HepG2 (cell line): ENCODE measurements around the gene PPFIA2. TPM values are rescaled to one million over a fixed set of nuclear protein-coding genes. Genes with fewer than 3 reads are reported as not detected.

ENCODE experiments used
- ATAC-seq: fragments of 200-7000 bp; cut with Tn5 transposase; 3 replicates; pipeline ENCODE4 v1.9.1; 2020; ENCODE audit warnings: mild to moderate bottlenecking, moderate library complexity
- BruUV-seq: library from RNA; stranded (reverse); fragments of 400-500 nt; replicated peaks from 2 replicates; lab custom pipeline; 2021; lab: Mats Ljungman, UMichigan
- CTCF ChIA-PET: fragments of 300-600 bp; formaldehyde crosslinking; extraction: SDS; loops from one replicate; lab custom pipeline; 2021; ENCODE audit warnings: low total read pairs, inconsistent platforms, low intra/inter-chr PET ratio; lab: Yijun Ruan, JAX
- POLR2A ChIA-PET: fragments of 350-600 bp; sonication (Branson Sonifier 250); formaldehyde crosslinking; loops from one replicate; lab custom pipeline; 2020; ENCODE audit warnings: antibody characterized with exemption, inconsistent platforms; lab: Yijun Ruan, JAX
- DNase-seq: peaks from one replicate; pipeline ENCODE4 v3.0.0-alpha.2; 2015; ENCODE audit warnings: low spot score
- FAIRE-seq: peaks from 3 replicates; lab custom pipeline; 2011; peaks lifted over from hg19 to GRCh38; lab: Jason Lieb, UNC
- H2AFZ ChIP-seq: one replicate; pipeline ENCODE4 v1.6.1; 2011; ENCODE audit warnings: low read length, inconsistent platforms
- H3K27ac ChIP-seq: fragments of 300-600 bp; 3 replicates; pipeline ENCODE4 v1.8.0; 2011; ENCODE audit warnings: mixed run types, mild to moderate bottlenecking, mixed read lengths, low read length, inconsistent platforms; ENCODE audit not compliant: insufficient read depth; ENCODE audit errors: extremely low read length
- H3K27me3 ChIP-seq, 2 experiments: fragments of 200-600 bp in 1 of 2; 2 replicates in 1 of 2; 3 replicates in 1 of 2; pipeline versions ENCODE4 v1.6.0 to v1.8.0; 2011; ENCODE audit warnings: low read length in 2 of 2, mild to moderate bottlenecking in 2 of 2, moderate library complexity in 2 of 2, inconsistent platforms in 1 of 2; ENCODE audit not compliant: insufficient read depth in 2 of 2, control insufficient read depth in 1 of 2
- H3K36me3 ChIP-seq, 2 experiments: fragments of 200-600 bp in 1 of 2; replicated peaks in 1 of 2; 2 replicates in 1 of 2; 3 replicates in 1 of 2; pipeline versions ENCODE4 v1.5.1 to v1.8.0; 2011; ENCODE audit warnings: low read length in 2 of 2, inconsistent platforms in 1 of 2; ENCODE audit not compliant: insufficient read depth in 2 of 2, control insufficient read depth in 1 of 2
- H3K4me1 ChIP-seq: 2 replicates; pipeline ENCODE4 v1.5.1; 2012; ENCODE audit warnings: low read length, inconsistent platforms; ENCODE audit not compliant: insufficient read depth
- H3K4me2 ChIP-seq: 2 replicates; pipeline ENCODE4 v1.6.0; 2011; ENCODE audit warnings: low read depth, low read length, inconsistent platforms
- H3K4me3 ChIP-seq, 3 experiments: fragments of 200-600 bp in 1 of 3; sonication (generic), shearing (Covaris generic) in 1 of 3; replicated peaks in 1 of 3; 2 replicates each; pipeline ENCODE4 v1.5.1; 2011 to 2016; ENCODE audit warnings: low read length in 3 of 3, inconsistent platforms in 2 of 3, low read depth in 2 of 3, mild to moderate bottlenecking in 2 of 3, control low read depth in 1 of 3, mixed read lengths in 1 of 3; ENCODE audit not compliant: insufficient read depth in 1 of 3
- H3K79me2 ChIP-seq: one replicate; pipeline ENCODE4 v1.6.1; 2011; ENCODE audit warnings: low read length, inconsistent platforms; ENCODE audit not compliant: insufficient read depth
- H3K9ac ChIP-seq: 2 replicates; pipeline ENCODE4 v1.6.0; 2011; ENCODE audit warnings: mild to moderate bottlenecking, low read depth, low read length, inconsistent platforms; ENCODE audit not compliant: insufficient read depth
- H3K9me3 ChIP-seq: 2 replicates; pipeline ENCODE4 v1.5.1; 2012; ENCODE audit warnings: mild to moderate bottlenecking, low read length
- H4K20me1 ChIP-seq: 2 replicates; pipeline ENCODE4 v1.6.0; 2011; ENCODE audit warnings: inconsistent platforms, mild to moderate bottlenecking, low read length, moderate library complexity; ENCODE audit not compliant: insufficient read depth
- ATF7 ChIP-seq, 2 experiments: fragments of 450-650 bp in 1 of 2; sonication (generic) in 1 of 2; formaldehyde crosslinking in 1 of 2; IDR thresholded peaks; 2 replicates each; pipeline versions ENCODE4 v1.4.0 to v1.6.1; 2016 to 2020; ENCODE audit warnings: antibody characterized with exemption in 1 of 2, mild to moderate bottlenecking in 1 of 2, missing genetic modification reagents in 1 of 2
- KAT2B ChIP-seq: fragments of 150-350 bp; IDR thresholded peaks from 2 replicates; pipeline ENCODE4 v1.6.1; 2014; ENCODE audit warnings: low read depth, low read length, borderline replicate concordance
- TAF1 ChIP-seq: sonication (generic); formaldehyde crosslinking; IDR thresholded peaks from 2 replicates; pipeline ENCODE4 v1.4.0; 2020; ENCODE audit warnings: missing genetic modification reagents
- ZFY ChIP-seq: sonication (generic); formaldehyde crosslinking; IDR thresholded peaks from 2 replicates; pipeline ENCODE4 v1.4.0; 2020; ENCODE audit warnings: missing genetic modification reagents
- ZNF335 ChIP-seq: sonication (generic); formaldehyde crosslinking; IDR thresholded peaks from 2 replicates; pipeline ENCODE4 v1.4.0; 2020; ENCODE audit warnings: missing genetic modification reagents
- ZNF451 ChIP-seq: sonication (generic); formaldehyde crosslinking; IDR thresholded peaks from 2 replicates; pipeline ENCODE4 v1.5.0; 2020; ENCODE audit warnings: mild to moderate bottlenecking, missing genetic modification reagents
- ZNF782 ChIP-seq: sonication (generic); formaldehyde crosslinking; IDR thresholded peaks from 2 replicates; pipeline ENCODE4 v1.4.0; 2020; ENCODE audit warnings: missing genetic modification reagents, mild to moderate bottlenecking, borderline replicate concordance
- ZNF878 ChIP-seq: sonication (generic); formaldehyde crosslinking; IDR thresholded peaks from 2 replicates; pipeline ENCODE4 v1.8.1; 2023; ENCODE audit warnings: mild to moderate bottlenecking, missing genetic modification reagents, moderate library complexity
- ZSCAN25 ChIP-seq: sonication (generic); formaldehyde crosslinking; IDR thresholded peaks from 2 replicates; pipeline ENCODE4 v1.8.0; 2022; ENCODE audit warnings: mild to moderate bottlenecking, missing genetic modification reagents
- WGBS: methylation state at CpG from one replicate; pipeline ENCODE4 v1.1.6; 2017; ENCODE audit warnings: low lambda C conversion rate; 5-methylcytosine and 5-hydroxymethylcytosine counted together
- in situ Hi-C: cut with HindIII; loops from 2 replicates; pipeline ENCODE4 v1.10.0; 2017; ENCODE audit warnings: low pct_unique_long_range_greater_than_20kb; ENCODE audit not compliant: extremely low pct_ligation_motif_present
- intact Hi-C: fragments of 100-400 bp; cut with micrococcal nuclease; formaldehyde crosslinking; loops from one replicate; pipeline ENCODE4 v1.10.0; 2022; ENCODE audit not compliant: unreplicated experiment
- polyA plus RNA-seq, 8 experiments: library from polyadenylated mRNA; depleted of rRNA in 3 of 8; stranded (reverse) in 7 of 8; unstranded in 1 of 8; fragments of >200 nt; fragmentation: Illumina TruSeq in 4 of 8; extraction: Trizol in 4 of 8; gene quantifications; 2 replicates each; pipeline versions ENCODE4 v1.2.1 to v1.2.3, GENCODE V29; 2011 to 2016; ENCODE audit warnings: low read depth in 4 of 8, missing spikeins in 1 of 8, mixed read lengths in 1 of 8; ENCODE audit not compliant: insufficient read depth in 1 of 8
- total RNA-seq, 5 experiments: library from RNA; depleted of rRNA; stranded (reverse); fragments of >200 nt; fragmentation: Illumina TruSeq; extraction: Trizol; gene quantifications; 2 replicates each; pipeline ENCODE4 v1.2.3, GENCODE V29; 2016; ENCODE audit warnings: low read depth in 1 of 5
- TF ChIP-seq, protein P1 (sequence below), 2 experiments: IDR thresholded peaks; 2 replicates each; pipeline ENCODE4 v1.6.1; 2011 to 2012; ENCODE audit warnings: low read length in 2 of 2, borderline replicate concordance in 1 of 2, low read depth in 1 of 2, mild to moderate bottlenecking in 1 of 2, moderate library complexity in 1 of 2
- TF ChIP-seq, protein P2 (sequence below): sonication (generic); formaldehyde crosslinking; IDR thresholded peaks from 2 replicates; pipeline ENCODE4 v1.8.1; 2023; ENCODE audit warnings: mild to moderate bottlenecking, inconsistent platforms, moderate library complexity, missing genetic modification reagents, borderline replicate concordance
- TF ChIP-seq, protein P3 (sequence below): sonication (generic); formaldehyde crosslinking; IDR thresholded peaks from 2 replicates; pipeline ENCODE4 v1.8.0; 2022; ENCODE audit warnings: low read depth, missing genetic modification reagents

PPFIA2 gene
- total and polyA plus RNA-seq, 2 of the 13 experiments (the other 11 are each of a cell fraction or from before 2014, with no cell fraction given): 0.05 TPM; not detected in 1

DNA sequence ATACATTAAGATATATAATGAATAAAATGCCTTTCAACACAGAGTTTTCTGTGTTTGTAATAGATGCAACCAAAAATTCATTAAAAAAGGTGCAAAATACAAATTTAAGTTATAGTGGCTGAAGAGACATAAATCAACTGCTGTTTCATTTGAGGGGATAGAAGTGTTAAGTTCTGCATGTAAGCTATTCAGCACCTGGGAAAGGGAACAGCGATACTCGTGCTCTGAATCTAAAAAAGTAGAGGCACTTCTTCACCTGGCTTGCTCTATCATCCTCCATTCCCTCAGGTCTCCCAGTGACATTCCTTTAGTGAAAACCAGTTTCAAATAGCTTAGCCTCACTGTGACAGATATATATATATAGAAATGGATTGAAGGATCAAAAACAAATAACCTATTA lies 458.7 kb downstream of the PPFIA2 start:
- Histone ChIP-seq H2AFZ (no peak overlapping the region), H3K27ac (no peak overlapping the region), H3K36me3 (no peaks in the 10 kb centered on the region), H4K20me1 (no peaks in the 10 kb centered on the region), H3K9ac (no peak overlapping the region), H3K27me3 (no peaks in the 10 kb centered on the region), H3K4me3 (no peak overlapping the region), H3K4me1 (no peaks in the 10 kb centered on the region), H3K4me2 (no peak overlapping the region), H3K79me2 (no peaks in the 10 kb centered on the region), H3K9me3 (no peaks in the 10 kb centered on the region)
- DNase-seq: no peak
- 44% methylated on average over 2 of the region's 2 CpGs for WGBS
- ChIA-PET CTCF (no interaction called here), POLR2A (no interaction called here)
- in situ Hi-C loops: no loop called here
- FAIRE-seq: no peak
- intact Hi-C loops: no loop called here
- TF ChIP-seq, protein P1, sequence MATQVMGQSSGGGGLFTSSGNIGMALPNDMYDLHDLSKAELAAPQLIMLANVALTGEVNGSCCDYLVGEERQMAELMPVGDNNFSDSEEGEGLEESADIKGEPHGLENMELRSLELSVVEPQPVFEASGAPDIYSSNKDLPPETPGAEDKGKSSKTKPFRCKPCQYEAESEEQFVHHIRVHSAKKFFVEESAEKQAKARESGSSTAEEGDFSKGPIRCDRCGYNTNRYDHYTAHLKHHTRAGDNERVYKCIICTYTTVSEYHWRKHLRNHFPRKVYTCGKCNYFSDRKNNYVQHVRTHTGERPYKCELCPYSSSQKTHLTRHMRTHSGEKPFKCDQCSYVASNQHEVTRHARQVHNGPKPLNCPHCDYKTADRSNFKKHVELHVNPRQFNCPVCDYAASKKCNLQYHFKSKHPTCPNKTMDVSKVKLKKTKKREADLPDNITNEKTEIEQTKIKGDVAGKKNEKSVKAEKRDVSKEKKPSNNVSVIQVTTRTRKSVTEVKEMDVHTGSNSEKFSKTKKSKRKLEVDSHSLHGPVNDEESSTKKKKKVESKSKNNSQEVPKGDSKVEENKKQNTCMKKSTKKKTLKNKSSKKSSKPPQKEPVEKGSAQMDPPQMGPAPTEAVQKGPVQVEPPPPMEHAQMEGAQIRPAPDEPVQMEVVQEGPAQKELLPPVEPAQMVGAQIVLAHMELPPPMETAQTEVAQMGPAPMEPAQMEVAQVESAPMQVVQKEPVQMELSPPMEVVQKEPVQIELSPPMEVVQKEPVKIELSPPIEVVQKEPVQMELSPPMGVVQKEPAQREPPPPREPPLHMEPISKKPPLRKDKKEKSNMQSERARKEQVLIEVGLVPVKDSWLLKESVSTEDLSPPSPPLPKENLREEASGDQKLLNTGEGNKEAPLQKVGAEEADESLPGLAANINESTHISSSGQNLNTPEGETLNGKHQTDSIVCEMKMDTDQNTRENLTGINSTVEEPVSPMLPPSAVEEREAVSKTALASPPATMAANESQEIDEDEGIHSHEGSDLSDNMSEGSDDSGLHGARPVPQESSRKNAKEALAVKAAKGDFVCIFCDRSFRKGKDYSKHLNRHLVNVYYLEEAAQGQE (IDR thresholded peaks at IDR 0.05; ENCODE audit: borderline replicate concordance in 1 of 2, low read depth in 1 of 2, low read length in 2 of 2): peak in 1 of 2 experiments; percentile 79; a peak in 2 of 4 replicates
- no peak for TF ChIP-seq ZSCAN25 (CRISPR knock-in tag)
- no TSS peak for BruUV-seq
- no peak for ATAC-seq

DNA sequence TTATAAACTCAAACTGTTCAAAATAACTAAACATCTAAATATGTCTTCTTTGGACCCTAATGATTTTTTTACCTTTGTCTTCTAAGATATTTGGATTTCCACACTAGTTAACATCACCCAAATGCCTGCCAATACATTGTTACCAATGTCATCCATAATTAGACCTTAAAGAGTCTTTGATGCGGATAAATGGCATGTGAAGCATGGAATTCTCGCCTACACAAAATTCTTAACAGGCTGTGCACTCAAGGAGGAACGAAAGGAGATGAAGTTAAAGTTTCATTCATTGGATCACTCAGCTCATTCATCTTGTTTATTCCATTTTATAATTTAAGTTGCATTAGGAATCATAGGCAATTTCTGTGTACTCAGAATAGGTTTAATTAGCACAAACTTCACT lies 461.5 kb downstream of the PPFIA2 start:
- ATAC-seq: no peak
- H3K36me3 ChIP-seq: no peaks in the 10 kb centered on the region
- intact Hi-C loops (no loop called here), in situ Hi-C loops (no loop called here)
- DNase-seq: no peak
- ChIA-PET POLR2A (no interaction called here), CTCF (no interaction called here)
- H3K9ac ChIP-seq: no peak overlapping the region
- no peaks in the 10 kb centered on the region for H3K4me1 ChIP-seq
- no peak for FAIRE-seq
- 9% methylated on average over 3 of the region's 3 CpGs for WGBS
- no peaks in the 10 kb centered on the region for H3K79me2 ChIP-seq
- no peak overlapping the region for H3K4me2 ChIP-seq
- H3K27ac ChIP-seq: no peak overlapping the region
- no peaks in the 10 kb centered on the region for H4K20me1 ChIP-seq
- BruUV-seq: no TSS peak
- TF ChIP-seq KAT2B (no peak), ZNF335 (CRISPR knock-in tag) (no peak), ATF7 (IDR thresholded peaks at IDR 0.05) (no peak), ATF7 (CRISPR knock-in tag; IDR thresholded peaks at IDR 0.05) (no peak), ZFY (CRISPR knock-in tag) (no peak), ZNF451 (CRISPR knock-in tag) (no peak), ZNF878 (CRISPR knock-in tag) (no peak), ZNF782 (CRISPR knock-in tag) (no peak), TAF1 (CRISPR knock-in tag) (no peak)
- TF ChIP-seq, protein P2, sequence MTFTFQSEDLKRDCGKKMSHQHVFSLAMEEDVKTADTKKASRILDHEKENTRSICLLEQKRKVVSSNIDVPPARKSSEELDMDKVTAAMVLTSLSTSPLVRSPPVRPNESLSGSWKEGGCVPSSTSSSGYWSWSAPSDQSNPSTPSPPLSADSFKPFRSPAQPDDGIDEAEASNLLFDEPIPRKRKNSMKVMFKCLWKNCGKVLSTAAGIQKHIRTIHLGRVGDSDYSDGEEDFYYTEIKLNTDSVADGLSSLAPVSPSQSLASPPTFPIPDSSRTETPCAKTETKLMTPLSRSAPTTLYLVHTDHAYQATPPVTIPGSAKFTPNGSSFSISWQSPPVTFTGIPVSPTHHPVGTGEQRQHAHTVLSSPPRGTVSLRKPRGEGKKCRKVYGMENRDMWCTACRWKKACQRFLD: no peak
- TF ChIP-seq, protein P3, sequence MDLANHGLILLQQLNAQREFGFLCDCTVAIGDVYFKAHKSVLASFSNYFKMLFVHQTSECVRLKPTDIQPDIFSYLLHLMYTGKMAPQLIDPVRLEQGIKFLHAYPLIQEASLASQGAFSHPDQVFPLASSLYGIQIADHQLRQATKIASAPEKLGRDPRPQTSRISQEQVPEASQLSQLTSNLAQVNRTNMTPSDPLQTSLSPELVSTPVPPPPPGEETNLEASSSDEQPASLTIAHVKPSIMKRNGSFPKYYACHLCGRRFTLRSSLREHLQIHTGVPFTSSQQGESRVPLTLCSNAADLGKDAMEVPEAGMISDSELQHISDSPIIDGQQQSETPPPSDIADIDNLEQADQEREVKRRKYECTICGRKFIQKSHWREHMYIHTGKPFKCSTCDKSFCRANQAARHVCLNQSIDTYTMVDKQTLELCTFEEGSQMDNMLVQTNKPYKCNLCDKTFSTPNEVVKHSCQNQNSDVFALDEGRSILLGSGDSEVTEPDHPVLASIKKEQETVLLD (CRISPR knock-in tag): no peak
- no peaks in the 10 kb centered on the region for H3K9me3 ChIP-seq
- H2AFZ ChIP-seq: no peak overlapping the region
- H3K27me3 ChIP-seq: no peaks in the 10 kb centered on the region
- H3K4me3 ChIP-seq: no peak overlapping the region
